Testis (tissue), 2 donors: Measurements from ENCODE around the gene UTP11.

ENCODE experiments used
- CTCF ChIP-seq, 3 experiments: fragments of 450-650 bp in 2 of 3; fragments of 200-600 bp in 1 of 3; sonication (generic) in 1 of 3; IDR thresholded peaks; one replicate each; pipeline ENCODE4 v1.5.1; 2016 to 2019; ENCODE audit warnings: antibody characterized with exemption in 3 of 3, mild to moderate bottlenecking in 2 of 3, moderate library complexity in 1 of 3
- POLR2A ChIP-seq: fragments of 450-650 bp; IDR thresholded peaks from one replicate; pipeline ENCODE4 v1.6.1; 2017; ENCODE audit warnings: antibody characterized with exemption, mild to moderate bottlenecking, moderate library complexity

GRCh38 chr1:38074302-38074677 lies 61.8 kb downstream of the UTP11 start:
- TF ChIP-seq CTCF (IDR thresholded peaks at IDR 0.05), result no peak
- no peak for TF ChIP-seq POLR2A
